H1 (cell line): Measurements from ENCODE around the gene NBL1. TPM values are rescaled to one million over a fixed set of nuclear protein-coding genes. Genes with fewer than 3 reads are reported as not detected.

Experiments
- BCL11A ChIP-seq, 2 experiments: IDR thresholded peaks; one replicate each; pipeline ENCODE4 v1.6.1; 2011; ENCODE audit warnings: low read depth in 2 of 2, low read length in 2 of 2, mild to moderate bottlenecking in 2 of 2
- CBX8 ChIP-seq: fragments of 300-800, 300-1000 bp; sonication (generic); IDR thresholded peaks from 2 replicates; pipeline ENCODE4 v1.7.1; 2016; ENCODE audit warnings: low read depth, low read length, borderline replicate concordance
- CEBPB ChIP-seq: IDR thresholded peaks from 2 replicates; pipeline ENCODE4 v1.6.1; 2012; ENCODE audit warnings: low read depth, low read length
- E2F6 ChIP-seq: IDR thresholded peaks from 2 replicates; pipeline ENCODE4 v1.6.1; 2012; ENCODE audit warnings: inconsistent platforms
- EGR1 ChIP-seq: IDR thresholded peaks from 2 replicates; pipeline ENCODE4 v1.6.1; 2011; ENCODE audit warnings: low read depth, low read length, borderline replicate concordance
- EP300 ChIP-seq, 2 experiments: IDR thresholded peaks; 1 replicate in 1 of 2; 2 replicates in 1 of 2; pipeline ENCODE4 v1.6.1; 2011 to 2012; ENCODE audit warnings: low read depth in 2 of 2, low read length in 2 of 2, mild to moderate bottlenecking in 2 of 2, borderline replicate concordance in 1 of 2, inconsistent platforms in 1 of 2, moderate library complexity in 1 of 2
- EZH2 ChIP-seq: fragments of 200-600 bp; sonication (generic); IDR thresholded peaks from 2 replicates; pipeline ENCODE4 v1.7.1; 2012; ENCODE audit warnings: low read depth, mild to moderate bottlenecking, moderate library complexity, low read length, inconsistent platforms; ENCODE audit not compliant: severe bottlenecking
- GABPA ChIP-seq: IDR thresholded peaks from 2 replicates; pipeline ENCODE4 v1.6.1; 2011; ENCODE audit warnings: mild to moderate bottlenecking, low read length, moderate library complexity, borderline replicate concordance; ENCODE audit not compliant: insufficient read depth
- HDAC2 ChIP-seq, 2 experiments: fragments of 300-600 bp in 1 of 2; sonication (generic) in 1 of 2; IDR thresholded peaks; 2 replicates each; pipeline ENCODE4 v1.6.1; 2011 to 2012; ENCODE audit warnings: low read depth in 2 of 2, low read length in 2 of 2, mild to moderate bottlenecking in 2 of 2, moderate library complexity in 2 of 2, borderline replicate concordance in 1 of 2, inconsistent platforms in 1 of 2
- KDM1A ChIP-seq: fragments of 200-600, 300-600 bp; sonication (generic); IDR thresholded peaks from 2 replicates; pipeline ENCODE4 v1.7.1; 2016; ENCODE audit warnings: mild to moderate bottlenecking, low read length, borderline replicate concordance
- KDM4A ChIP-seq: IDR thresholded peaks from one replicate; pipeline ENCODE4 v1.7.1; 2012; ENCODE audit warnings: low read depth, mild to moderate bottlenecking, moderate library complexity, low read length, inconsistent platforms; ENCODE audit not compliant: severe bottlenecking
- POLR2AphosphoS5 ChIP-seq: IDR thresholded peaks from 2 replicates; pipeline ENCODE4 v1.6.1; 2011; ENCODE audit warnings: low read depth, low read length
- RBBP5 ChIP-seq: IDR thresholded peaks from 2 replicates; pipeline ENCODE4 v1.7.1; 2012; ENCODE audit warnings: low read depth, mild to moderate bottlenecking, inconsistent platforms, low read length, moderate library complexity, borderline replicate concordance
- SIN3A ChIP-seq, 2 experiments: IDR thresholded peaks in 1 of 2; conservative IDR thresholded peaks in 1 of 2; 2 replicates each; pipeline ENCODE4 v1.6.1; 2011 to 2012; ENCODE audit warnings: low read length in 2 of 2, improper control_type of control experiment in 1 of 2, low read depth in 1 of 2, mild to moderate bottlenecking in 1 of 2
- SP1 ChIP-seq: IDR thresholded peaks from 2 replicates; pipeline ENCODE4 v1.6.1; 2011; ENCODE audit warnings: low read depth, low read length
- SUZ12 ChIP-seq: fragments of 200-600 bp; sonication (generic); IDR thresholded peaks from 2 replicates; pipeline ENCODE4 v1.6.1; 2012; ENCODE audit warnings: mild to moderate bottlenecking, inconsistent platforms, low read length, moderate library complexity, mixed read lengths
- polyA plus RNA-seq, 7 experiments: library from polyadenylated mRNA; depleted of rRNA in 3 of 7; stranded (reverse) in 5 of 7; unstranded in 2 of 7; fragments of >200 nt in 5 of 7; fragments of 200-250 nt in 2 of 7; gene quantifications; 1 replicate in 5 of 7; 2 replicates in 1 of 7; 4 replicates in 1 of 7; pipeline versions ENCODE4 v1.2.1 to v1.2.3, GENCODE V29; 2011 to 2013; ENCODE audit warnings: missing spikeins in 2 of 7, mixed read lengths in 2 of 7
- total RNA-seq: library from RNA; stranded (reverse); fragmentation: NEBNext Ultra II Directional; extraction: Animal tissue kit (Norgen Biotek cat#: 25700); gene quantifications from 2 replicates; pipeline ENCODE4 v1.2.1, GENCODE V29; 2021

The NBL1 gene
- total and polyA plus RNA-seq, 2 of the 8 experiments (the other 6 are each of a cell fraction or from before 2014, with no cell fraction given) = 8.7 to 9.7 TPM

- TF ChIP-seq GABPA (peak; percentile 49; the same call in 1 of the 2 replicates), HDAC2 (IDR thresholded peaks at IDR 0.05; ENCODE audit: borderline replicate concordance in 1 of 2, low read depth in 2 of 2, low read length in 2 of 2) (no peak), E2F6 (peak; percentile 67; the same call in 1 of the 2 replicates), POLR2AphosphoS5 (no peak), SUZ12 (peak; percentile 66; the same call in 1 of the 2 replicates), EP300 (IDR thresholded peaks at IDR 0.05; ENCODE audit: borderline replicate concordance in 1 of 2, low read depth in 2 of 2, low read length in 2 of 2) (no peak), KDM1A (peak; percentile 67; the same call in 1 of the 2 replicates), BCL11A (IDR thresholded peaks at IDR 0.05; ENCODE audit: low read depth in 2 of 2, low read length in 2 of 2) (no peak), SIN3A (conservative IDR thresholded peaks at IDR 0.05 in 1 of 2, IDR thresholded peaks at IDR 0.05 in 1 of 2; ENCODE audit: low read depth in 1 of 2, low read length in 2 of 2) (no peak), RBBP5 (no peak), EZH2 (peak; percentile 70), EGR1 (no peak), KDM4A (peak; percentile 11), CEBPB (no peak), SP1 (no peak), CBX8 (no peak)
These were observed 21.7 kb downstream of the NBL1 start (continued) for GRCh38 chr1:19665496-19666465.
